GM18951 (cell line): Measurements from ENCODE around the gene ANP32E.

Experiments
- POLR2A ChIP-seq: IDR thresholded peaks from 4 replicates; pipeline ENCODE4 v1.6.1; 2011; ENCODE audit warnings: mild to moderate bottlenecking; ENCODE audit not compliant: insufficient read length, insufficient read depth; ENCODE audit errors: extremely low read depth
- in situ Hi-C: fragments of 300-500 bp; cut with MboI; formaldehyde crosslinking; loops from one replicate; pipeline ENCODE4 v1.12.0; 2022; ENCODE audit warnings: low sequenced_read_pairs, mixed read lengths, inconsistent platforms; ENCODE audit not compliant: unreplicated experiment

ANP32E gene

DNA sequence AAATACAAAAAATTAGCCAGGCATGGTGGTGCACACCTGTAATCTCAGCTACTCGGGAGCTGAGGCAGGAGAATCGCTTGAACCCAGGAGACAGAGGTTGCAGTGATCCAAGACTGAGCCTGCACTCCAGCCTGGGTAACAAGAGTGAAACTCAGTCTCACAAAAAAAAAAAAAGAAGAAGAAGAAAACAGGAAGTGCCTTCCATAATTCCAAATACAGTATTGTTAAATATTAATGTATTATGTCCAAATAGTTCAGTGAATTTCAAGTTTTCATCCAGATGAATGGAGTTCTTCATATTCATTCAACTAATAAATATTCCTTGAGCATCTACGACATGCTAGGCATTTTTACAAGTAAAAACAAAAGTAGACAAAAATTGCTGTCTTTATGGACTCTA, 52.9 kb downstream of the ANP32E start:
- in situ Hi-C loops: no loop called here

GRCh38 chr1:150182247-150182646, 53.7 kb downstream of the ANP32E start:
- in situ Hi-C loops: no loop called here
- TF ChIP-seq POLR2A: no peak

More for the DNA sequence above, 52.9 kb downstream of the ANP32E start:
- no peak for TF ChIP-seq POLR2A

DNA sequence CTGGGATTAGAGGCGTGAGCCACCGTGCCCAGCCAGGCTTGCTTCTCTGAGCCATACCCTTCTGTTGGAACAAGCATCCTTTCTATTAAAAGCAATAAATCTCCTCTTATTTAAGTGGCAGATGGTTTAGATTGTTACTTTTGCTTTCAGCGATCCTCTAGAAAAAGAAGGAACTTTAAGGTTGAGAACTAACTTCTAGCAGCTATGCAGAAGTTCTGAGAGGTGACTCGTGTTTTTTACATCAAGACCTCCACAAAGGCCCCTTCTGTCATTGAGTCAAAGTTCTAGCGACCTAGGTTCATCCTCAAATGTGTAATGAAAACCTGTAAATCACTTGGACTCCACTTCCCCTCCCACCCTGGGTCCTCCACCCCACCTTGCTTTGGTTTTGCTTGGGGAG, 55.4 kb downstream of the ANP32E start:
- in situ Hi-C loops: no loop called here
- no peak for TF ChIP-seq POLR2A

- in situ Hi-C loops: no loop called here
These were observed 56.0 kb downstream of the ANP32E start for GRCh38 chr1:150179867-150180266.

DNA sequence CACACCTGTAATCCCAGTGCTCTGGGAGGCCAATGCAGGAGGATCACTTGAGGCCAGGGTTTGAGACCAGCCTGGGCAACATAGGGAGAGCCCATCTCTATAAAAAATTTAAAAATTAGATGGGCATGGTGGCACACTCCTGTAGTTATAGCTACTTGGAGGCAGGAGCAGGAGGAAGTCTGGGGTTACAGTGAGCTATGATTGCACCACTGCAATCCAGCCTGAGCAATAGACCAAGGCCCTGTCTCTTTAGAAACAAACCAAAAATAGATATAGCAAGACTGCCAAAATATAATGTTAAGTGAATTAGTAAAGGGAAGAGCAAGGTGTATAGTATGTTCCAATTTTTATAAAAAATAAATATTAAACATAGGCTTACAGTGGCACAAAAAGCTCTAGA, 57.4 kb downstream of the ANP32E start:
- TF ChIP-seq POLR2A: no peak
- in situ Hi-C loops: no loop called here

More at GRCh38 chr1:150179867-150180266, 56.0 kb downstream of the ANP32E start:
- TF ChIP-seq POLR2A: no peak

DNA sequence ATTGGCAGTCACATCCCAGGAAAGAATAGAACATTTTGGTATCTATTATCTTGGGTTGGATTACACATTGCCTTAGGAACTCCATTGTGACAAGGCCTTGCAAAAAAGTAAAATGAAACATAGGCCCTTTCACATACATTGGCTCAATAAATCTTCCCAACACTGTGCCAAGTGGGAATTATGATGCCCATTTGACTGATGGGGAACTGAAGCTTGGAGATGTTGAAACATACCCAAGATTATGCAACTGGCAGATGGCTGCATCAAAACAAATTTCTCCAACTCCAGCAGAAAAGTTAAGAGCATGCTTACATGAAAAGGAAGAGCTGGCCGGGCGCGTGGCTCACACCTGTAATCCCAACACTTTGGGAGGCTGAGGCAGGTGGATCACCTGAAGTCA, 59.3 kb downstream of the ANP32E start:
- no peak for TF ChIP-seq POLR2A
- in situ Hi-C loops: no loop called here

DNA sequence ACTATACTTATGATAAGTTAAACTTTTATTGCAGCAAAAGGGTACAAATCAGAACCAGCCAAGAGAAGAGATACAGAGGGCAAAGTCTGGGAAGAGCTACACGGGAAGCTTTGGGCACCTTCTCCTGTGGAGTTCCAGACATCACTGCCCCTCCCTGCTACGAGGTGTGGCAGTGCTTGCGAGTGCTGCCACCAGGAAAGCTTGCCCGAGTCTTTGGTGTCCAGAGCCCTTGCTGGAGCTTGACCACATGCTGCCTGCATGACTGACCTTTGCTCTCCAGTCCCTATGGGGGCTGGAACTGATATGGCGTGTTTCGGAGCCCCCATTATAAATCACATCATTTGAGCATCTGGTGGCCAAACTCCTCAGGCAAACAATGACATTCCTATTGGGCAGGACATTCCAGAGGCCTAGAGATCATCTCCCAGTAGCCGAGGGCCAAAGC, 62.7 kb downstream of the ANP32E start:
- in situ Hi-C loops: no loop called here
- TF ChIP-seq POLR2A: no peak

- in situ Hi-C loops: no loop called here
- no peak for TF ChIP-seq POLR2A
These were observed 64.1 kb downstream of the ANP32E start for GRCh38 chr1:150171801-150172200.

DNA sequence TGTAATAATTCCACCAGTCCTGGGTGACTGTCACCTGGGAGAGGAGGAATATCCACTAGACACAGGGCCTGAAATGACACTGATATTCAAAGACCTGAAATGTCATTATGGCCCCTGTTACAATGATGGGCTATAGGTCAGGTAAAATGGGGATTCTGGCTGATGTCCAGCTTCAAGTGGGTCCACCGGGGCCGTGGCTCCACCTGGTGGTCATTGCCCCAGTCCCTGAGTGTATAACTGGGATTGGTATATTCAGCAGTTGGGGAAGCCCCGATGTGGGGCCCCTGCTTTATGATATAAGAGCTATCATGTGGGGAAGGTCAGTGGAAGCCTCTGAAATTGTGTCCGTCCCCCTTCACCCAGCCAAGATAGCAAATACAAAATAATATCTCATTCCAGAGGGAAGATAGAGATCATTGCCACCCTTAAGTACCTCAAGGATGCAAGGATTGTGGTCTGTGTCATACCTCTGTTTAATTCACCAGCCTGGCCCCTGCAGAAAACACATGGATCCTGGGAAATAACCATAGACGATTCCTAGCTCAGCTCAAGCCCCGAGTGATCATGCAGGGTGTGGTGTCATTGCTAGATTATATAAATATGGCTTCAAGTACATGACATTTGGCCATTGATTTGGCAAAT, 66.8 kb downstream of the ANP32E start:
- in situ Hi-C loops: loop anchor here (5.0 kb wide), 1 partner anchor 97 kb away; no protein-coding TSS in a partner anchor
- TF ChIP-seq POLR2A: no peak
